Left forelimb (tissue), 1 donor: ENCODE data around the gene STRAP.

ENCODE experiments used
- DNase-seq: peaks from one replicate; pipeline ENCODE4 v3.0.0-alpha.2; 2018; ENCODE audit warnings: low spot score

STRAP gene

GRCh38 chr12:15882118-15882971 lies at the start of gene STRAP:
STRAP (plus strand) TSS chr12:15882387; CDS start chr12:15882708, 321 bp downstream.
- DNase-seq = peak; percentile 99

GRCh38 chr12:15834575-15834974 lies 47.6 kb upstream of the STRAP start:
- DNase-seq = no peak

GRCh38 chr12:15837141-15837790 lies 44.9 kb upstream of the STRAP start:
- no peak for DNase-seq

DNA sequence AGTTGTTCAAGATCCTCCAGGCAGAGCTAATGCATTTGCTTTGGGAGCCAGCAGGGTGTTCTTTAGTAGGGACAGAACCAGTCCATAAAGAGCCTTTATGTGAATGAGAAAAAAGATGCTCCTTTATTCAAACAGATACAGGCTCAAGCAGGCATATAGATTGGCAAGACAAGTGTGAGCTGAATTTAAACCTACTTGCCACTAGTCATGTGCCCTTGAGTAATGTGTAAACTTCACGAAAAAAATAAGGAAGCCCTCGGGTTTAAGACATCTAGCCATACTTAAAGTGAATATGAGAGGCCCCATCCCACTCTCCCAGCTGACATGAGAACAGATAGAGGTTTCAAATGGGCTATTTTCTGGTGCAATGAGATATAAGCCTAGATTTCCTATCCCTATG lies 43.1 kb upstream of the STRAP start:
- DNase-seq = no peak

DNA sequence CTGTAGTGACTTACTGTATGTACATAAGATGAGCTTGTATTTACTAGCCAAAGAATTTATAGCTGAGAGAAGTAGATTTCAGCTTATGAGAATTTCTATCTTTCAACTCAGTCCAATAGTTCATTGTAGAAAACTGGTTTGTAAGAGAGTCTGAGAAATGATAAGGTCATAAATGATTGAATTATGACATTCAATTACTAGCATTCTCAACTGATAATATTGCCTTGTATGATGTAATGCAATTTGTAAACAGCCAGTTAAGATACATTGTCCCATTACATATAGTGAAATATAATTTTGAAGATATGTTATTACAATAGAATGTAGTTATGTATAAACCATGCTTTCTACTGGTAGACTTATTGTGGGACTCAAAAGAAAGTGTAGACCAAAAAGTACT lies 42.5 kb upstream of the STRAP start:
- no peak for DNase-seq

GRCh38 chr12:15842108-15842507 lies 40.1 kb upstream of the STRAP start:
- DNase-seq = no peak

- DNase-seq = no peak
Measured at GRCh38 chr12:15846887-15847286, 35.3 kb upstream of the STRAP start.

- no peak for DNase-seq
Measured at GRCh38 chr12:15848606-15849005, 33.6 kb upstream of the STRAP start.

- DNase-seq = no peak
Measured at GRCh38 chr12:15851045-15851620, 31.1 kb upstream of the STRAP start.

DNA sequence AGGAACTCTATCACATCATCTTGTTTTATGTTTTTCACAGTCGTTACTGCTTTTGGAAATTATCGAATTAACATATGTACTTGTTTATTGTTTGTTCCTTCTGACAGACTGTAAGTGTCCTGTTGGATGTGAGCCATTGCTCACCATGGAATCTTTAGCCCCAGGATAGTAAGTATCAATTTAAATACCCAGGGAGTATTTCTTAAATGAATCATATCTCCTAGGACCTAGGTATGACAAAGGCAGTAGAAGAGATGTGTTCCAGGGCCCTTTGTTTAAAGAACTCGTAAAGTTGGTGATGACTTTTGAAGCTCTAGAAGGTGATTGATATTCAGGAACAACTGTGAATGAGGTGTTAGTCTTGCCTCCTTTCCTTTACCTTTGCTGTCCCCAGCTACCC lies 30.3 kb upstream of the STRAP start:
- no peak for DNase-seq

DNA sequence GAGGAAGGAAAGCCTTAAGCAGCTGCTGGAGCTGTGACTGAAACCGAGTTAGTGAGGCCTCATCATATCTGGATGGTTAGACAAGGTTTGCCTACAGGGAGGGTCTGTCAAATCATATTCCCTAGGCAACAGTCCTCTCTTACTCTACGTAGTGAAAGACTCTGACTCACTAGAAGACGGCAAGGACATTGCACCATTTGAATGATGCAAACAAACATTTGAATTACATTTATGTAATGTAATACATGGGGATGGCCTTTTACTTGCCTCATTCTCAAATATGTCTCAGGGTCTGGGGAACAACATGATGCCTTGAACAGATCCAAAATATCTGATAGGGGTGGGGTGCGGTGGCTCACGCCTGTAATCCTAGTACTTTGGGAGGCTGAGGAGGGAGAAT lies 29.8 kb upstream of the STRAP start:
- no peak for DNase-seq

DNA sequence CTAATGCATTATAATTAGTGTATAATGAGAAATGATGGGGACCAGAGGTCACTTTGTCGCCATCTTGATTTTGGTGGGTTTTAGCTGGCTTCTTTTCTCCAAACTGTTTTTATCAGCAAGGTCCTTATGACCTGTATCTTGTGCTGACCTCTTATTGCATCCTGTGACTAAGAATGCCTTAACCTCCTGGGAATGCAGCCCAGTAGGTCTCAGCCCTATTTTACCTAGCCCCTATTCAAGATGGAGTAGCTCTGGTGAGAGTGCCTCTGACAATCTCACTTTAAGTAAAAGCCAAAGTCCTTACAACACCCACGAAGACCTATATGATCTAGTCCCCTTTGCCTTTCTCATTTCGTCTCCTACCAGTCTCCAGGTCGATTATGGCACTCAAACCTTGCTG lies 28.3 kb upstream of the STRAP start:
- no peak for DNase-seq

GRCh38 chr12:15854916-15855315 lies 27.3 kb upstream of the STRAP start:
- no peak for DNase-seq

- DNase-seq = no peak
Measured at GRCh38 chr12:15855646-15856045, 26.5 kb upstream of the STRAP start.

GRCh38 chr12:15856097-15856982 lies 25.8 kb upstream of the STRAP start:
- no peak for DNase-seq

GRCh38 chr12:15858353-15858752 lies 23.8 kb upstream of the STRAP start:
- DNase-seq = no peak

DNA sequence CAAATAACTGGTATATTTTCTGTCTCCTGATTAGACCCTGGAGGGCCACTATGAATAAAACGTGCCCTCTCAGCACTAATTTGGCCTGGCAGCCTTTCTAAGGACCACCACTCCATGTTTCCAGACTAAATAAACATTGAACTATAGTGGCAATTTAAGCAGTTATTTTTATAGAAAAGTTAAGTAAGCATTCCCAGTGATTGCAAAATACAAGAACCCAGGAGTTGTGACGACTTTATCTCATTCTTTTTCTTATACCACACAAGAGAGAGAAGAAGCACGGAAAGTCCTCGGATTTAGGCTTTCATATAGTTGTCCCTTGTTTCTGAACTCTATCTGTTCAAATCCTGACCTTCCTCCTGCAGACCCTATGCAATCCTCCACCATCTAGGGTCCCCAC lies 23.1 kb upstream of the STRAP start:
- no peak for DNase-seq

- no peak for DNase-seq
Measured at GRCh38 chr12:15861404-15861803, 20.8 kb upstream of the STRAP start.

DNA sequence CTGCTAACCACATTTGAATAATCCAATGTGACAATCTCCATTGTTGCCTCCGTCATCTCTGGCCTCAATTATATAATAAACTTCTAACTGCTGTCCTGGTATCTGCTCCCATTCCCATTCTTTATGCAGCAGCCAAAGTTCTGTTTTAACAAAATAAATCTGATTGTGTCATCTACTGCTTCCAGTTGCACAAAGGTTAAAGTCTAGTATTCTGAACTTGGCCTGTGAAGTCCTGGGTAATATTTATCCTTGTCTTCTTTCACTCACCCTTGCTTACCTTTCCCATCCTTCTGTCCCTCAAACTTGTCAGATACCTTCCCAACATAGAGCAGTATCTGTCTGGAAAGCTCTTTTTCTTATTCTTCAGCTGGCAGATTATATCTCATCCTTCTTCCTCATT lies 19.3 kb upstream of the STRAP start:
- no peak for DNase-seq

DNA sequence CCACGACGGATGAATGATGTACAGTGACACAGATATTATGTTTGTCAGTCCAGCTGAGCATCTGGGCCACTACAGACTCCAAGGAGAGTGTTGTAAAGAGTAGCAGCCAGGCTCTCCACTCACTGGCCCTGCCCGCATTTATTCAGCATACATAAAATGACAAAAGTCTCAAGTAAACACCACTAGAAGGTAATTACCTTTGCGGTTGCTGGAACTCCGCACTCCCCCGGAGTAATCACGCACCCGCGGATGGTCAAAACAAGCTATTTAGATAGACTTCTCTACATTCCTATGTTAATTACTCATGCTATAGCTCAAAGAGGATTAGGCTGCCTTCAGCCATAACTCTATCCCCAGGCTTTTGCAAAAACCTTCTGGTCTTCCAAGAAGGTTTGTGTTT lies 18.8 kb upstream of the STRAP start:
- no peak for DNase-seq

GRCh38 chr12:15863984-15864383 lies 18.2 kb upstream of the STRAP start:
- DNase-seq = no peak

GRCh38 chr12:15868186-15868585 lies 14.0 kb upstream of the STRAP start:
- no peak for DNase-seq
